ES-I3 (cell line): Measurements from ENCODE around the gene SLC25A27.

Source experiments
- H3K36me3 ChIP-seq: 2 replicates; pipeline ENCODE4 v1.6.1; 2013; ENCODE audit warnings: mild to moderate bottlenecking, low read length, control low read depth, moderate library complexity; ENCODE audit not compliant: insufficient read depth
- H3K4me1 ChIP-seq: 2 replicates; pipeline ENCODE4 v1.6.1; 2013; ENCODE audit warnings: mild to moderate bottlenecking, control low read depth, low read length; ENCODE audit not compliant: insufficient read depth
- H3K9ac ChIP-seq: 2 replicates; pipeline ENCODE4 v1.6.1; 2013; ENCODE audit warnings: low read depth, mild to moderate bottlenecking, low read length, moderate library complexity
- H3K9me3 ChIP-seq: 2 replicates; pipeline ENCODE4 v1.6.1; 2013; ENCODE audit warnings: mild to moderate bottlenecking, low read length, moderate library complexity; ENCODE audit not compliant: control insufficient read depth, insufficient read depth

The SLC25A27 gene

DNA sequence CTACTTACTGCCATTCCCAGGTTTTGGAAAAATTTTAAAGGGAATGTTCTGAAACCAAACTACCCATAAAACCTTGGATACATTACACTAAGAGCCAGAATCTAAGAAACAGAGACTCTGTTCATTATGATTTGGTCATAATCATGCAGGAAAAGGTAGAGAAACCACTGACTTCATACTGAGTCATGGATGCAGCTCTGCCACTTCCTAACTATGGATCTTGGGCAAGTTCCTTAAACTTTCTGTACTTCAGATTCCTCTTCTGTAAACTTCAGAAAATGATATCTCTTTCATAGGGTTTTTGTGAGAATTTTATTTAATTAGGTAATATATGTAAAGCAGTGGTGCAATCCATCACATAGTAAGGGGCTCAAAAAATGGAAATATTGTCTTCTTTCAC lies 62.4 kb downstream of the SLC25A27 start:
- Histone ChIP-seq H3K9ac (no peak overlapping the region), H3K4me1 (no peaks in the 10 kb centered on the region), H3K9me3 (no peaks in the 10 kb centered on the region), H3K36me3 (no peaks in the 10 kb centered on the region)

DNA sequence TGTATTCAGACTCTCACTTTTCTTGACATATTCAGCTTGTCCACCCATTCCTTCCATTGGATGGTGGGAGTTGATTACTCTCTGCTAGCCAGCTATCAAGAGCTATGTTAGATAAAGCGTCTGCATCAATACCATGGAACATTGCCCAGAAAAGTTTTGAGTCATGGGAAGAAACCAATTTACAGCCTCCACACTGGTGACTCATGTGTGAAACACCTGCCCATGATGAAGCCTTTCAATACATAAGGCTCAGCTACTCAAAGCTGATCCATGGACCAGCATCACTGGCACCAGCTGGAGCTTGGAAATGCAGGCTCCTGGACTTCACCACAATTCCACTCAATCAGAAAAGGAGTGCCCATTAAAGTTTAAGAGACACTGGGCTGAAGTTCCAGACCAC lies 66.3 kb downstream of the SLC25A27 start:
- no peaks in the 10 kb centered on the region for H3K36me3 ChIP-seq
- H3K9ac ChIP-seq, result no peak overlapping the region
- no peaks in the 10 kb centered on the region for H3K4me1 ChIP-seq
- no peaks in the 10 kb centered on the region for H3K9me3 ChIP-seq

DNA sequence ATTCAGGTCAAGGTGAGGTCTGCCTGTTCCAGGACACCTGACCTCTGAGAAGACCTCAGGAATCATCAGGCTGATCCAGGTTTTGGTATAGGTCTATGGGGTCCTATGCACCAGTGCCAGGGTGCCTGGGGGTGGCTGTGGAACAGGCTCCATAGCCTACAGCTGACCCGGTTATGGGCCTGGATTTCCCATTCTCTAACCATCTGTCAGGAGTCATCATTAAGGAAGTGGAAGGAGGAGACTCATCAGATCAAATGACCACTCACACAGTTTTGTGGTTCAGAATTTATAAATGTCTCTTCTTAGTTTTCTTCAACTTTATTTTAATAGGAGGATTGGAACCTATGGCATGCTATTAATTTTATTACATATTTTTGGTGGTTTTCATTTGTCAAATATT lies 67.6 kb downstream of the SLC25A27 start:
- Histone ChIP-seq H3K9ac (no peak overlapping the region), H3K36me3 (no peaks in the 10 kb centered on the region), H3K9me3 (no peaks in the 10 kb centered on the region), H3K4me1 (no peaks in the 10 kb centered on the region)
